ENCODE data around the gene PRUNE2.
"Not testable (repeated sequence)": the region's sequence is repeated elsewhere in the genome, so short reads cannot be mapped to it uniquely, and the experiment has no call there.

PRUNE2 gene

DNA sequence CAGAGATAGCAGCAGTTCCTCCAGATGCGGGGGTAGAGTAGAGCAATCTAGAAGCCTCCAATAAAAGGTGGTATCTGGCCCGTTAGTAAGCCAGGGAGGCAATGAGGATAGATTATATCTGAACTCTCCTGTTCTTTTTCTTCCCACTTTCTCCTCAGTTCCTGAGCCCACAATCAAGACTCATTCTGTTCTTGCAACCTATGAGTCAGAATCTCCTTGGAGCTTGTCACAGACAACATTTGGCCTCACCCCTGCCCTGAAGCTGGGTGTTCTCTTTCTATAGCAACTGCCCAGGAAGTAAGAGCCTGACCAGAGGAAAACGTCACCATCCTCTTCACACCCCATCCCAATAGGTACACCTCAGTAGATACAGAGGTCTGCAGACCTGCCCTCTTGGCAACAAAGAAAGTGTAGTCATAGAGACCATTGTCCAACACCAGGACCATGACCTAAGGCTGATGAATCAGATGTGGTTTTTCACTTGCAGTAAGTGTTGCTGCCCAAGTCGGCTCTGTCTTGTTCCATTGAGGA, 218.0 kb downstream of the PRUNE2 start:
- DNase-seq = no peak

DNA sequence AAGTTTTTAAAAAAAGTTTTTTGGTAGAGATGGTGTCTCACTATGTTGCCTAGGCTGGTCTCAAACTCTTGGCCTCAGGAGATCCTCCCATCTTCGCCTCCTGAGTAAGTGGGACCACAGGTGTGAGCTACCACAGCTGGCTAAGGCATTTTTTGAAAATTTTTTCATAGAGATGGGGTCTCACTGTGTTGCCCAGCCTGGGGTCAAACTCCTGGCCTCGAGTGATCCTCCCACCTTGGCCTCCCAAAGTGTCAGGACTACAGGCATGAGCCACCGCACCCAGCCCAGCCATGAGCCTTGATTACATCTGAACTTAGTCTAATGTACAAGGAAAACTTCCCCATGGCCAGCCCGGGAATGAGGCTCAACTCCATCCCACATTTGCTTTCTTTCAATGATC, 219.2 kb downstream of the PRUNE2 start:
- DNase-seq = no peak

DNA sequence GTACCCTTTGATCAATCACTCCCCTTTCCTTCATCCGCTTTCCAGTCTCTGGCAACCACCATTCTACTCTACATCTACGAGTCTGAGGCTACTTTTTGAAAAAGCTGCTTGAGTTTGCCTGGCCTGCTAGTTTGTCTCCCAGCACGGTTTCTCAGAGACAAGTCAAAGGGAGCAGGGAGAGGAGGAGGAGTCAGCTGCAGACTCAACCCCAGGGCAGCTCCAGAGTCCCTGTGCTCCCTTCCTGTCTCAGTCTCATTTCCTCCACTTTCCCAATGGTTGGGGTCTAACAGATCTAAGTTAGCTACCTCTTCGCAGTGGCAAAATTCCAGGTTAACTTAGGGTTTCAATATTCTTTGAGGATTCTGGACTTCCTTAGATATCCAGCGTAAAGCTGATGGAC, 221.7 kb downstream of the PRUNE2 start:
- DNase-seq = no peak

DNA sequence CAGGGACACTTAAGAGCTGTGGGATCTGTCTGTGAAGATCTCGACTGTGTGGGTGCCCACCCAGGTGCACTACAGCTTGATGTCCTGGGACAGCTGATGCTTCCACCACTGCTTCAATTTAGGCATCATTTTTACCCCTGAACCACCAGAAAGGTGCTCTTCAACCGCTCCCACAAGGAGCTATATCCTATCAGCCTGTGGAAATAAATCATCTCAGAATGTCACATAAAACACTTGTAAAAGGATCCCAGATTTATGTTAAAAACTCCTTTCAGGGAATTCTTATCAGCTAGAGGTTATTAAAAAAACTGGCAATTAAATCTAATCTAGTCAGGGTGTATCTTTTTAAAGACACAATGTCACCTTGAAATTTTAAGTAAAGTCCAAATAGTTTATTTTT, 224.4 kb downstream of the PRUNE2 start:
- no peak for DNase-seq

DNA sequence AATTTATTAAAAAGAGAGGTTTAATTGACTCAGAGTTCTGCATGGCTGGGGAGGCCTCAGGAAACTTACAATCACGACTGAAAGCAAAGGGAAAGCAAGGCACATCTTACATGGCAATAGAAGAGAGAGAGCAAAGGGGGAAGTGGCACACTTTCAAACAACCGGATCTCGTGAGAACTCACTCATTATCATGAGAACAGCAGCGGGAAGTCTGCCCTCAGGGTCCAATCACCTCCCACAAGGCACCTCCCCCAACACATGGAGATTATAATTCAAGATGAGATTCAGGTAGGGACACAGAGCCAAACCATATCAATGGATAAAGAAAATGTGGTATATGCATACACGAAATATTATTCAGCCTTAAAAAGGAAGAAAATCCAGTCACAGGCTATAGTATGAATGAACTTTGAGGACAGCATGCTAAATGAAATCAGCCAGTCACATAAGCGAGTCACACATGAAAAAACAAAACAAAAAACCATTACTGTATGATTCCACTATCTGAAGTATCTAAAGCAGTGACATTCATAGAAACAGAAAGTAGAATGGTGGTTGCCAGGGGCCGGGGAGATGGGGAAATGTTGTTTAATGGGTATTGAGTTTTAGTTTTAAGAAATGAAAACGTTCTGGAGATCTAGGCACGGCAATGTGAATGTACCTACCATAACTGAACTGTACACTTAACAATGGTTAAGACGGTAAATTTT, 225.0 kb downstream of the PRUNE2 start:
- no peak for DNase-seq

DNA sequence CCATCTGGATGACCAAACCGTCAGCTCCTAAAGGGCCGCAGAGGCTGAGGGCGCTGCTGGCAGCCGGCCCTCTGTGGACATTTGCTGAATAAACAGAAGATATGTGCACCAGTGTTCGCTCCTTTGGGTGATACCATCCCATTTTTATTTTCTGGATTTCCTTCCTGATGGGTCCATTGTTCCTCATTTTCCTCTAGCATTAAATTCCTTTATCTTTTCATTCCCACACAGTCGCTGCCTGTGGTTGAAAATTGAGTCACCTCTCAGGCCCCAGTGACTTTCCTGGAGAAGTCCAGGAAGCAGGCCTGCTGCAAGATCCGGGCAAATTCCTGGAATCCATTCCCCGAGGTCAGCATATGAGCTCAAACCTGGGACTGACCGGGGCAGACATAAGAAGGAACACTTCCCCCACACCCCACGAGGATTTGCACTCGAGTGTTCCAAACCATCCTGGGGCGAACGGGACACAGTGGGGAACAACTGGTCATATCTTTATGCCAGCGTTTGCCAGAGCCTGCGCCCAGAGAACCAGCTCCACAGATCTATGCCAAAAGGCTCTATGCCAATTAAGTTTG, 228.3 kb downstream of the PRUNE2 start:
- peak; percentile 50 for DNase-seq

DNA sequence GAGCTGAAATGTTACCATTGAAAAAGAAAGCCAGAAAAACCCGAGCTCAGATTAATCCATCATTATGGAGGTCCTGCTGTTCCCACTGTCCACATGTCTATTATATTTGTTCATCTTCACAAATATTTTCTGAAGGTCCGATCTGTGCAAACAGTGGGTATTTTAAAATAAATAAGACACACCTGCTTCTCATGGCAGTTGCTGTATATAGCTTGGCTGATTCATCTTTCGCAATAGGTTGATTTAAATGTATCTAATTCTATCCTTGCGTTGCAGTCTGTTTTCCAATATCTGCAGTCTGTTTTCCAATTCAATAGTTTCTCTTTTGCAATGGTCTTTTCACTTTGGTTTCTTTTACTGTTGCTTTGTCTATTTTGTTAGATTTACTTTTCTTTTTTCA, 229.1 kb downstream of the PRUNE2 start:
- peak; percentile 72 for DNase-seq

DNA sequence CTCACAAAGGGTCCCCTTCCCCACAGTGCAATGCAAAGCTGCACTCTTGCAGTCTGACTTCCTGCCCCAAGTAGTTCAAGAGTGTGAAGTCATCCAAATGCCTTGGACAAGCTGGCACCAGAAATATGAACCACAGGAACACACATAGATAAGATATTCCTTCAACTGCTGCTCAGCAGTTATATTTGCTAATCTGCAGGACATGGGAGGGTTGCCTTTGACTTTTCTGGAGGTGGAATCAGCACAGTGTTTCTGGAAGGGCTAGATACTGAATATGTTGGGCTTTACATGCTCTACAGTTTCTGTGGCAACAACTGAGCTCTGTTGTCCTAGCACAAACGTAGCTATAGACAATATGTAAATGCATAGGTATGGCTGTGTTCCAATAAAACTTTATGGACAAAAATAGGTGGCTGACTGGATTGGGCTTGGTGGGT, 238.4 kb downstream of the PRUNE2 start:
- no peak for DNase-seq

DNA sequence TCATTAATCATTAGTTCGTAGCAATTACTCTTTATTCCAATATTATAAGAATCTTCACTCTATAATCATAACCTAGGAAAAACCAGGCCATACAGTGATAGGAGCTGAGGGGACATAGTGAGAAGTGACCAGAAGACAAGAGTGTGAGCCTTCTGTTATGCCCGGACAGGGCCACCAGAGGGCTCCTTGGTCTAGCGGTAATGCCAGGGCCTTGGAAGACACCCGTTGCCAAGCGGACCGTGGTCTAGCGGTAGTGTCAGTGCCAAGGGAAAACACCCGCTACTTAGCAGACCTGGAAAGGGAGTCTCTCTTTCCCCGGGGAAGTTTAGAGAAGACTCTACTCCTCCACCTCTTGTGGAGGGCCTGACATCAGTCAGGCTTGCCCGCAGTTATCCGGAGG, 239.9 kb downstream of the PRUNE2 start:
- not testable (repeated sequence) for DNase-seq

DNA sequence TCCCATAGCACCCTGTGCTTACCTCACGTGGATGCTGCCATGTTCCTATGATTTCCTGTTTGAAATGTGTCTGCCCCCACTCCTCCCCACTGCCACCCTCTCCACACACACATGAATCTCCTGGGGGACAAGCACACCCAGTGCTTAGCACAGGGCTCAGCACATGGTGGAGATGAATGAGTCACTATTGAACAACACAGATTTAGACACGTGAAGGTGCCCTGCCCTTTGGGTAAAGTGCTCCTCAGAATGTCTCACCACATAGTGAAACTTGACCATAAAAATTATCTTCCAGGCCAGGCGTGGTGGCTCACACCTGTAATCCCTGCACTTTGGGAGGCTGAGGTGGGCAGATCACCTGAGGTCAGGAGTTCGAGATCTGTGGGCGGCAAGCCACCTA, 240.5 kb downstream of the PRUNE2 start:
- no peak for DNase-seq

DNA sequence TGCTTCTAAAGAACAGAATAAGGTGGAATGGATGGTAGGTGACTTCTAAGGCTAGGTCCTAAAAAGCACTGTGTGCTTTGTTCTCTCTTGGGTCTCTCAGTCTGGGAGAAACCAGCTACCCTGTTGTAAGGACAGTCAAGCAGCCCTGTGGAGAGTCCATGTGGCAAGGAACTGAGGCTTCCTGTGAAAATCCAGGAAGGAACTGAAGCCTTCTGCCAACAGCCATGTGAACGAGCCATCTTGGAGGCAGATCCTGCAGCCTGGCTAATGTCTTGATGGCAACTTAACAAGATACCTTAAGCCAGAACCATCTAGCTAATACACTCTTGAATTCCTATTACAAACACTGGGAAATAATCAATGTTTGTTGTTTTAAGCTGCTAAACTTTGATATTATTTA, 241.8 kb downstream of the PRUNE2 start:
- DNase-seq = no peak

DNA sequence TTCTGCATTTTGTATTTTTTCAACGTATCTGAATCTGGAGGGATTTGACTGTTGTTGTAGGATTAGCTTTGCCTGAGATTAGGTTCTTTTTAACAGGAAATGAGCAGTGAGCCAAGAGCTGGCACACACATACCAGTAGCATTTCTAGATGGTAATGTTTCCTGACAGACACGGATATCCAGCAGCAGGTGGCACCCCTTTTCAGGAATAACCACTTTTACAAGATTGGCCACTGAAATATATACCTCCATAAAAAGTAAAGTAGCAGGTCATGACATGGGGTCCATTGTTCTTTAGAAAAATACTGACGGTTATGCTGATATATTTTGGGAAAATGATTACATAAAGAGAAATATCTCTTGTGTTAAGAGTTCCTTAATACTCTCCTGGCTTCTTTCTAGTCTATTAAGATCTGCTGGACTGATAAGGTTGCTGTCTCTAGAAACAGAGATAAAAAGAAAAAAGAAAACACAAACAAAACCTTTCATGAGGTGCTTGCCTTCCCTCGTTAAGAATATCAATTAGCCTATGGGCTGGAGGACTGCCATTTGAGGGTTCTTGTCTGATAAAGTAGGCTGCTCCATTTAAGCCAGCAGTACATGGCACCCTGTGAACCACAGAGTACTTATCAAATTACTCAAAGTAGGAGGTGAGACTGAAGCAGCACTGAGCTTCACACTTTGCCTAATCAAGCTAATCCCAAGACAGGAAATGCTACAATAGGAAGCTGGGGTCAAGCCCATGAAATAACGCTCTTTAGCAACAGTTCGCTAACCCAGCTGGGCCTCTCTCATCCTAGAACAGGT, 243.2 kb downstream of the PRUNE2 start:
- DNase-seq = no peak

DNA sequence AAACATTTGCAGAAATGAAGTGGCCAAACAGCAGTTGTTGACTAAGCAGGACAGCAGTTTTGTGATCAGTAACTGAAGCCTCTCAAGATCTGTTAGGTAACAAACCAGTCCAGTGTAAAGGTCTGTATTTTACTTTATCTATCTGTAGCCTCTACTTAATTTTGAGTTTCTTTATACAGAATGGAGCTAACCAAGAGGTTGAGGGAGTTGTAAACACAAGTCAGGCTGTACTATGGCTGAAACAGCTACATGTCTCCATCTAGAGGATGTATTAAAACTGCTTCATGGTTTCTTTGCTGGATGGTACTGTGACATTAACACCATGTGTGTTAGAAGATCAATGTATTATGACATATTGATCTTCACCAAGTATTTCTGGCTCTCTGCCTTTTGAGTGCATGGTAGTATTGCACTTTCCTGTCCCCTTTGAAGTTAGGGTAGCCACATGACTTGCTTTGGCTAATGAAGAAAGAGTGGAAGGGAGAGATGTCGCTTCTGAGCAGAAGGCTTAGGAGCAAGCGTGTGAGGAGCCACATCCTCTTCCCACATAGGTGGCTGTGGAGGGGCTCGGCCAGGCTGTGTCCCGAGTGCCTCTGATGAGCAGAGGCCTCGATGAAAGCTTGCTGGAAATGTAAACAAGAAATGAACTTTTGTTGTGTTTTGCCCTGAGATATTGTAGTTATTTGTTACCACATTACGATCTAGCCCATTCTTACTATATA, 247.2 kb downstream of the PRUNE2 start:
- no peak for DNase-seq

DNA sequence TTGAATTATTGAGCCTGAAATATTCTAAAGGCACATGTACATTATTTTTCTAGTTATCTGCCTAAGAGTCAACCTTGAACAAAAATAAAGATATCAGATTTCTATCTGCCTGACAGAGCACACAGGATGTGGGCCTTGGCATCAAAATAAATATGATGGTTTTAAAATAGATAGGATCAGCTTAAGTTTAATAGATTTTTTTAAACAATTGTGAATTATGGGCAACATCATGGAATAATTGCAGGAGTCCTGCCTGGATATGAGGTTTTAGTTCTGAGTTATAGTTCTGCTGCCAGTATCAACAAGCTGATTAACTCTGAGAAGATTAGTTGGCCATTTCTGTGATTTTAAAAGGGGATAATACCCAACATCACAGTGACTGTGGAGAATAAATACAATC, 248.6 kb downstream of the PRUNE2 start:
- no peak for DNase-seq

DNA sequence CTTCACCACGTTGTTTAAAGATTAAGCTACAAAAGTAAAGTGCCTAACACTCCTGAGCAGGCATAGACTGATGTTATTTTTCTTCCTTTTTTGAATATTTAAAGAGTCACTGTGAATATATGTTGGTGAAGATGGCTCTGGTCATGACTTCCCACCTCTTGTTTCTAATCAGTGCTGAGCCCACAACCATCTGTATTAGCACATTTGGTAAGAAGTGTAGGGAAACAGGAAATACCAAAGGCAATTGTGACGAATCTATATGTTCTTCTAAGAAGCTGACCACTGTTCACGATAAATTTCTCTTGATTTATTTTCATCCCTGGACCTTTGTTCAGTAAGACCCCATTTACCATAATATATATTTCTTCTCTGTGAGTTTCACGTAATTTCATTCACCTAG, 249.9 kb downstream of the PRUNE2 start:
- no peak for DNase-seq

DNA sequence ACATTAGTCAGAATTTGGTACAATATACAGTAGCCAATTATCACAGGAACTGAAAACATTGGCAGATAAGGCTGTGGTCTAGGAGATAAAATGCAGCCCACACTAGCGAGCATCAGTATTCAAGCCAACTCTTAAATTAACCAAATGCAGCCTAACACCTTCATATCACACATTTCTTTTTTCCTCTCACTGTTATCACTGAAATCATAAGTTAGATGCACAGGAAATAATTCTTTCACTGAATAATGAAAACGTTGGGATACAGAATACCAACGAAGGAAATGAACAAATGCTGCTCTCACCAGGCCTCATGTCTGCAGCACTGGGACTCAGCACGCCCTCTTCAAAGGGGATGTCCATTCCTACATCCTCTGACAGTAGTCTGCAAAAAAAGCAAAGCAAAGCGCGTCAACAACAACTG, 250.8 kb downstream of the PRUNE2 start:
- DNase-seq = no peak

DNA sequence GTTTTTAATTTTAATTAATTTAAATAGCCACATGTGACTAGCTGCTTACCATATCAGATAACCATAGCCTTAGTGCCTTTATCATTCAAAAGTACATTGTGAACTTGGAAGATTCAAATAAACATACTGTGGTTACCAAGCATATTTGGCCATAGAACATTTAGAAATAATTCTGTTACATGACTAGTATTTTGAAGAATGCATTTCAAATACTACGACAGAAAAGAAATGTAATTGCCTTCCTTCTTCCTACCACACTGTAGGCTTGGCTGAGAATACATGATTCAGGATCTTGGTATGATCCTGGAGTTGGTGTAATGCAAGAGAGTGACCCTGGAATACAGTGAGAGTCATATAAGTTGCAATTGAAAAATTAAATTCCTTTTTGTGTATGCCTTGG, 251.3 kb downstream of the PRUNE2 start:
- DNase-seq = no peak

DNA sequence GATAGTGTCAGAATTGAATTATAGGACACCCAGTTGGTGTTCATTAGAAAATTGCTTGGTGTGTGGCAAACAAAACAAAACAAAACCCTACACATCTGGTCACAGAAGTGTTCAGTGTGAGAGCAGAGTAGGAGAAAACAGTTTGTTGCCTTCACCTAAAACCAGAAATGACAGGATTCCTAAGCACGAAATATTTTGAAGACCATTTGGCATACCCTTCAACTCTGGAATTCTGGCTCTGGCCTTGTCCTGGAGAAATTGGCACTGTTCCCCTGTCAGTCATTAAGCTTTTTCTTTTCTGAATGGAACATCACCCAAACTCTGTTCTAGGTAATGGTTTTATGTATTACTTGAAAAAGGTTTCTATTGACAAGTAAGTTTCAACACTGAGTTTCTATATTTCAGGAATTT, 251.9 kb downstream of the PRUNE2 start:
- no peak for DNase-seq

DNA sequence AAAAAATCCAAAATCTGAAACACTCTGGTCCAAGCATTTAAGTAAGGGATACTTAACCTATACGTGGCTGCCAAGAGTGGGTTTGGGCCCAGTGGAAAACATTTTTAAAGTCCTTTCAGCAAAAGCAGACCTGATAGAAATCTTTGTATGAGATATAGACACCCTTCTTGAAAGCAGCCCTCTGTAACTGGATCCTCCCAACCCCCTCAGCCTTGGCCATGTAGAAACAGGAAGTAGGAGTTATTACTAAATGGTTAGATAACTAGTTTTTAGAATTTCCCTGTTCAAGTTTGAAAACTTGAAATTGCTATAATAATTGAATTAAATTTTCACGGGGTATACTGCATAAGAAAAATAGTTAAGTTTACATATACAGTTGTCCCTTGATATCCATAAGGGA, 253.0 kb downstream of the PRUNE2 start:
- DNase-seq = no peak

DNA sequence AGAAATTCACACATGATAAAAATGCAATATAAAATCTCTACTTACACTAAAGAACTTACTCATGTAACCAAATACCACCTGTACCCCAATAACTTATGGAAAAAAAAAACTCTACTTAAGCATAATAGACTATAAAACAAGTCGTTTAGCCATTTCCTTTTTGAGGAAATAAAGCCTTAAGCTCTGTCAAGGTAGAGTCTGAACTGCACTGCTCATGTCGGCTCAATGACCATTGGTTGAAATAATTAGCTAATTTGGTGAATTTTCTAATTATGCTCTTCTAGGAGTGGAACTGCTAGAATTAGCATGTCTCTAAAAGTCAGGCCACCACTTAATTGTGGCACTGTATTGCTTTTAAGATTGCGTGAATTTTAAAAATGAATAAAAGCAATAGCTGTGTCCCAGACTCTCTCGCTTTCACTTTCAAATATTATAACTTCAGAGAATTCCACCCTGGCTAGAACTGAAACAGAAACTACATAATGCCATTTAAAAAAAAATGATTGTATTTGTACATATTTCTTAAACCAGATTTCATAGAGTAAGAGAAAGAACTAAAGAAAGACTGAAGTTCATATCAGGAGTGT, 254.7 kb downstream of the PRUNE2 start:
- no peak for DNase-seq

DNA sequence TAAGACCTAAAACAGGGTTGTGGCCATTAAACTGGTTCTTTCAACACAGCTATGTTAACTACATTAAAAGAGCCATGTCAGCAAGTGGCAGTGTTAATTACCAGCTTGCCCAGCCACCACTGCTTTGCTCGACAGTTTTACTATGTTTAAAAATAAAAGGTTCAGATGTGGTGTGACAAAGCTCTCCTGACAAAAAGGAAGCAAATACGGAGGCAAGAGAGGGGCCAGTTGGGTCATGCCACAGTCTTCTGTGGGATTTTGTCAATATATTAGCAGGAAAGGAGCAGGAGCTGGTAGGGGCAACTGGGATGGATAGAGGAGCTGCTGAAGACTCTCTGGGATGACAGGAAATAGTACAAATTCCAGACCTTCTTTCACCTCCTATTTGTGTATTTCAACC, 255.2 kb downstream of the PRUNE2 start:
- DNase-seq = no peak

DNA sequence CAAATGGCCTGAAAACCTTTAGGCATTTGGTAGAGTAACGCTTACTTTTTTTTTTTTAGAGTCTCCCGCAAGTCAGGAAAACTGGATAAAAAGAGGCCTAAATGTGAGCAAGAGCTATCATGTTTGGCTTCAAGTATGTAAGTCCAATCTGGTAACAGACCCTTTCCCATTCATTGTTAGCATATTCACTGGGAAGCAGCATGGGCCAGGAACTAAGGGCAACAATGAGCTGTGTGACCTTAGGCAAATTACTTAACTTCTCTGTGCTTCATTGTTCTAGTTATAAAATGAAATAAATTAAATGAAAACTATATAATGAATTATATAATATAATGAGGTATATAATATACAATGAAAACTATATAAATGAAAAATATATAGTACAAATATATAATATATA, 256.0 kb downstream of the PRUNE2 start:
- DNase-seq = no peak

DNA sequence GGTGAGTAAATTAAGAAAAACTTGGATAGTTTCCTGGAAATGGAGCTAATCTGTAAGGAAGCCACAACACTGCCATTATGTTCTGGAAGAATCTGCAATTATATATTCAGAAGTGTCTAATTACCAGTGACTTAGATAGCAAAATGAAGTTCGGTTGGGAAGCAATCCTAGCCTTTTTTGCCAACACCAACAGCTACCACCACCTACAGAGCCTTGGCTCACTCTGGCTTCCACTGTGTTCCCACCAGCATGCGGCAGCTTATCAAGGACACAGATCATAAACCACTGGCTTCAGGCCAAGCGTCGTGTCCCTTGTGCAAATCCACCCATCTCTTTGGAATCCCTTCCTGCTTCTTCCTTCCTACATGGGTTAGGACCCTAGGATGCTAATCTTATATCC, 259.7 kb downstream of the PRUNE2 start:
- no peak for DNase-seq

All from SHP77 treated with DMSO at 0.1 percent for 48 hours (cell line).